Endothelial cell of umbilical vein (primary cell): ENCODE measurements around the gene SEC31A. TPM values are rescaled to one million over a fixed set of nuclear protein-coding genes. Genes with fewer than 3 reads are reported as not detected.
A peak's percentile ranks its signal among the peaks of the same experiment; 100 is the strongest.

ENCODE experiments used
- BruUV-seq: library from RNA; stranded (reverse); fragments of 400-500 nt; replicated peaks from 2 replicates; lab custom pipeline; 2021; lab: Mats Ljungman, UMichigan
- CTCF ChIA-PET: fragments of 300-600, 350-600 bp; sonication (Branson Sonifier 250); formaldehyde crosslinking; loops from one replicate; lab custom pipeline; 2021; ENCODE audit warnings: antibody characterized with exemption, inconsistent platforms; lab: Charles Lee
- POLR2A ChIA-PET: fragments of 300-600, 350-600 bp; sonication (Branson Sonifier 250); formaldehyde crosslinking; loops from one replicate; lab custom pipeline; 2021; ENCODE audit warnings: antibody characterized with exemption, inconsistent platforms; lab: Charles Lee
- DNase-seq: peaks from one replicate; pipeline ENCODE4 v3.0.0-alpha.2; 2011; ENCODE audit warnings: low read depth, low spot score
- FAIRE-seq: peaks from 2 replicates; lab custom pipeline; 2011; peaks lifted over from hg19 to GRCh38; lab: Jason Lieb, UNC
- H2AFZ ChIP-seq: 2 replicates; pipeline ENCODE4 v1.6.0; 2012; ENCODE audit warnings: low read depth, low read length, control low read depth, inconsistent platforms
- H3K27ac ChIP-seq: 2 replicates; pipeline ENCODE4 v1.5.1; 2011; ENCODE audit warnings: low read depth, mild to moderate bottlenecking, control low read depth, low read length, moderate library complexity; ENCODE audit not compliant: insufficient read depth
- H3K27me3 ChIP-seq, 2 experiments: 2 replicates each; pipeline versions ENCODE4 v1.6.0 to v1.6.1; 2011; ENCODE audit warnings: low read length in 2 of 2, mixed read lengths in 1 of 2; ENCODE audit not compliant: control insufficient read depth in 2 of 2, insufficient read depth in 2 of 2
- H3K36me3 ChIP-seq, 2 experiments: 2 replicates in 1 of 2; 3 replicates in 1 of 2; pipeline ENCODE4 v1.5.1; 2011; ENCODE audit warnings: low read length in 2 of 2, mild to moderate bottlenecking in 1 of 2, moderate library complexity in 1 of 2; ENCODE audit not compliant: control insufficient read depth in 2 of 2, insufficient read depth in 2 of 2; ENCODE audit errors: extremely low read depth in 1 of 2
- H3K4me1 ChIP-seq: 3 replicates; pipeline ENCODE4 v1.5.1; 2011; ENCODE audit warnings: mild to moderate bottlenecking, low read length; ENCODE audit not compliant: control insufficient read depth, insufficient read depth; ENCODE audit errors: extremely low read depth
- H3K4me2 ChIP-seq: 2 replicates; pipeline ENCODE4 v1.6.1; 2011; ENCODE audit warnings: low read length, control low read depth, mixed read lengths; ENCODE audit not compliant: insufficient read depth
- H3K4me3 ChIP-seq, 3 experiments: fragments of 200-600 bp in 1 of 3; sonication (generic), shearing (Covaris generic) in 1 of 3; replicated peaks in 1 of 3; 2 replicates each; pipeline ENCODE4 v1.5.1; 2011 to 2016; ENCODE audit warnings: control low read depth in 3 of 3, low read length in 3 of 3, mild to moderate bottlenecking in 2 of 3, inconsistent platforms in 1 of 3, low read depth in 1 of 3, moderate library complexity in 1 of 3; ENCODE audit not compliant: insufficient read depth in 1 of 3
- H3K79me2 ChIP-seq: 2 replicates; pipeline ENCODE4 v1.6.0; 2012; ENCODE audit warnings: low read length, inconsistent platforms; ENCODE audit not compliant: control insufficient read depth, insufficient read depth
- H3K9ac ChIP-seq: replicated peaks from 2 replicates; pipeline ENCODE3; 2011; ENCODE audit warnings: low read length, control low read depth; ENCODE audit not compliant: insufficient read depth; ENCODE audit errors: extremely low read depth
- H3K9me1 ChIP-seq: replicated peaks from 3 replicates; pipeline ENCODE4 v1.6.0; 2011; ENCODE audit warnings: mild to moderate bottlenecking, low read length; ENCODE audit not compliant: control insufficient read depth, insufficient read depth; ENCODE audit errors: extremely low read depth
- H3K9me3 ChIP-seq: replicated peaks from 2 replicates; pipeline ENCODE4 v1.5.1; 2012; ENCODE audit warnings: low read length, inconsistent platforms; ENCODE audit not compliant: control insufficient read depth, insufficient read depth
- H4K20me1 ChIP-seq: replicated peaks from 2 replicates; pipeline ENCODE3; 2011; ENCODE audit warnings: mild to moderate bottlenecking, low read length; ENCODE audit not compliant: control insufficient read depth, insufficient read depth; ENCODE audit errors: extremely low read depth
- CTCF ChIP-seq, 2 donors: IDR thresholded peaks; 1 replicate in 1 of 2; 2 replicates in 1 of 2; pipeline ENCODE4 v1.5.1; 2011; ENCODE audit warnings: low read length in 2 of 2, mild to moderate bottlenecking in 2 of 2, moderate library complexity in 2 of 2, control low read depth in 1 of 2, inconsistent platforms in 1 of 2, low read depth in 1 of 2; ENCODE audit not compliant: insufficient read depth in 1 of 2; ENCODE audit errors: extremely low read depth in 1 of 2
- FOS ChIP-seq: IDR thresholded peaks from 2 replicates; pipeline ENCODE4 v1.6.1; 2011; ENCODE audit warnings: mild to moderate bottlenecking, low read length, moderate library complexity, borderline replicate concordance; ENCODE audit not compliant: insufficient read depth
- GATA2 ChIP-seq: IDR thresholded peaks from 2 replicates; pipeline ENCODE4 v1.7.0; 2011; ENCODE audit warnings: low read depth, mild to moderate bottlenecking, moderate library complexity, mixed read lengths, low read length; ENCODE audit not compliant: insufficient read length, insufficient read depth
- JUN ChIP-seq: IDR thresholded peaks from 2 replicates; pipeline ENCODE4 v1.6.1; 2011; ENCODE audit warnings: borderline replicate concordance, low read depth; ENCODE audit not compliant: insufficient read length, insufficient read depth
- POLR2A ChIP-seq: IDR thresholded peaks from 2 replicates; pipeline ENCODE4 v1.6.1; 2012; ENCODE audit warnings: low read depth, mild to moderate bottlenecking, control low read depth, low read length
- dilution Hi-C: fragments of 300-500 bp; cut with MboI; formaldehyde crosslinking; loops from one replicate; pipeline ENCODE4 v1.15.0; 2019; ENCODE audit warnings: low sequenced_read_pairs; ENCODE audit not compliant: extremely low pct_ligation_motif_present
- intact Hi-C: fragments of 100-400 bp; cut with micrococcal nuclease; formaldehyde crosslinking; loops from one replicate; pipeline ENCODE4 v1.10.0; 2022
- polyA plus RNA-seq, 4 experiments: library from polyadenylated mRNA; depleted of rRNA in 3 of 4; stranded (reverse) in 3 of 4; unstranded in 1 of 4; fragments of >200 nt; gene quantifications; 2 replicates each; pipeline versions ENCODE4 v1.2.1 to v1.2.3, GENCODE V29; 2011 to 2012; ENCODE audit warnings: missing spikeins in 1 of 4
- total RNA-seq: library from RNA; stranded (reverse); gene quantifications from 2 replicates; pipeline ENCODE4 v1.2.3, GENCODE V29; 2021

Gene SEC31A
- total and polyA plus RNA-seq, 2 donors (not counting 3 experiments of a cell fraction or from before 2014, with no cell fraction given): 226 to 301 TPM

- DNase-seq (no peak), FAIRE-seq (no peak)
- Histone ChIP-seq H3K9me1 (no peaks in the 10 kb centered on the region), H3K4me1 (no peaks in the 10 kb centered on the region), H4K20me1 (peaks cover 2% of the 10 kb centered on the region), H3K27me3 (no peaks in the 10 kb centered on the region), H3K4me2 (no peak overlapping the region), H3K36me3 (peaks cover 26 to 62% of the 10 kb centered on the region in 2 experiments), H2AFZ (no peak overlapping the region), H3K9ac (no peak overlapping the region), H3K27ac (no peak overlapping the region), H3K4me3 (no peak overlapping the region), H3K79me2 (peaks cover 12% of the 10 kb centered on the region), H3K9me3 (no peaks in the 10 kb centered on the region)
- no TSS peak for BruUV-seq
- dilution Hi-C loops: no loop called here
- intact Hi-C loops: no loop called here
- POLR2A ChIA-PET: no interaction called here
- CTCF ChIA-PET: no interaction called here
- no peak for TF ChIP-seq POLR2A
- TF ChIP-seq FOS: no peak
- TF ChIP-seq JUN: no peak
Measured at GRCh38 chr4:82848706-82849105, 42.2 kb downstream of the SEC31A start.

GRCh38 chr4:82842593-82842992 lies 48.4 kb downstream of the SEC31A start:
- peaks cover 14% of the 10 kb centered on the region for H3K4me1 ChIP-seq
- H2AFZ ChIP-seq: no peak overlapping the region
- ChIA-PET POLR2A (no interaction called here), CTCF (interaction anchor here (1.1 to 2.2 kb wide), 6 partner anchors 9 to 380 kb away, joined by 3 to 11 read pairs (median 4); no protein-coding TSS in a partner anchor)
- no peak overlapping the region for H3K27ac ChIP-seq
- DNase-seq (peak; percentile 36), FAIRE-seq (no peak)
- H3K36me3 ChIP-seq: peaks cover 27 to 47% of the 10 kb centered on the region in 2 experiments
- dilution Hi-C loops: no loop called here
- no peaks in the 10 kb centered on the region for H3K27me3 ChIP-seq
- H4K20me1 ChIP-seq: peaks cover 2% of the 10 kb centered on the region
- intact Hi-C loops: no loop called here
- H3K4me2 ChIP-seq: no peak overlapping the region
- no peaks in the 10 kb centered on the region for H3K9me1 ChIP-seq
- H3K79me2 ChIP-seq: peaks cover 20% of the 10 kb centered on the region
- TF ChIP-seq GATA2 (no peak), JUN (no peak), CTCF (IDR thresholded peaks at IDR 0.05; ENCODE audit: extremely low read depth in 1 of 2, insufficient read depth in 1 of 2, low read depth in 1 of 2, low read length in 2 of 2) (peak; percentile 11 to 46)
- H3K9ac ChIP-seq: no peak overlapping the region
- no TSS peak for BruUV-seq
- H3K4me3 ChIP-seq: no peak overlapping the region
- H3K9me3 ChIP-seq: no peaks in the 10 kb centered on the region
